ENCODE data around the gene HCN3. TPM values are rescaled to one million over a fixed set of nuclear protein-coding genes. Genes with fewer than 3 reads are reported as not detected.

Gene HCN3
- polyA plus RNA-seq, 1 donor from 2014 or later = 53.2 TPM

- peak overlapping the region; percentile 65 for H2AFZ ChIP-seq (ENCODE audit: low read depth, low read length)
- peak overlapping the region; percentile 91 for H3K9ac ChIP-seq (ENCODE audit: low read length)
- H3K79me2 ChIP-seq (replicated peaks; ENCODE audit: insufficient read depth, low read length) = peaks cover 28% of the 10 kb centered on the region
- TF ChIP-seq MXI1 (conservative IDR thresholded peaks at IDR 0.05; ENCODE audit: poor library complexity, severe bottlenecking) (no peak), CTCF (IDR thresholded peaks at IDR 0.05; ENCODE audit: poor library complexity, severe bottlenecking) (no peak), EP300 (conservative IDR thresholded peaks at IDR 0.05; ENCODE audit: poor library complexity, severe bottlenecking) (no peak), POLR2AphosphoS5 (IDR thresholded peaks at IDR 0.05) (no peak), SMC3 (conservative IDR thresholded peaks at IDR 0.05; ENCODE audit: poor library complexity) (no peak), RAD21 (conservative IDR thresholded peaks at IDR 0.05) (no peak), TAF1 (IDR thresholded peaks at IDR 0.05; ENCODE audit: low read depth) (no peak), EZH2 (IDR thresholded peaks at IDR 0.05; ENCODE audit: borderline replicate concordance, insufficient read depth, low read length, poor library complexity, severe bottlenecking) (no peak), REST (IDR thresholded peaks at IDR 0.05; ENCODE audit: borderline replicate concordance) (no peak)
- peak overlapping the region; percentile 79 for H3K27ac ChIP-seq (ENCODE audit: low read length)
- no peaks in the 10 kb centered on the region for H3K27me3 ChIP-seq (ENCODE audit: insufficient read depth, low read depth, low read length)
- H3K4me2 ChIP-seq (ENCODE audit: low read length) = peak overlapping the region; percentile 44
- no peaks in the 10 kb centered on the region for H3K9me2 ChIP-seq (ENCODE audit: insufficient read depth, low read length)
- H3K9me3 ChIP-seq (ENCODE audit: low read length) = no peaks in the 10 kb centered on the region
- no peaks in the 10 kb centered on the region for H3K36me3 ChIP-seq (ENCODE audit: insufficient read depth, low read length)
- H3F3A ChIP-seq (ENCODE audit: insufficient read depth, low read length, poor library complexity, severe bottlenecking) = no peaks in the 10 kb centered on the region
- H3K4me3 ChIP-seq (ENCODE audit: low read length) = peak overlapping the region; percentile 90
- H4K20me1 ChIP-seq (ENCODE audit: insufficient read depth) = peaks cover 7% of the 10 kb centered on the region
These were observed 43.0 kb downstream of the HCN3 start for GRCh38 chr1:155320252-155320651.

GRCh38 chr1:155320661-155321617 is 43.7 kb downstream of the HCN3 start, which contains the start of gene RUSC1:
Gene RUSC1, plus strand, starts transcription at chr1:155320894. Its CDS starts 880 bp downstream, at chr1:155321774.
- no peaks in the 10 kb centered on the region for H3K9me2 ChIP-seq (ENCODE audit: insufficient read depth, low read length)
- H3K27me3 ChIP-seq (ENCODE audit: insufficient read depth, low read depth, low read length) = no peaks in the 10 kb centered on the region
- peak within 1 kb of the TSS; percentile 90 for H3K4me3 ChIP-seq (ENCODE audit: low read length)
- H3F3A ChIP-seq (ENCODE audit: insufficient read depth, low read length, poor library complexity, severe bottlenecking) = no peaks in the 10 kb centered on the region
- peaks cover 28% of the 10 kb centered on the region for H3K79me2 ChIP-seq (replicated peaks; ENCODE audit: insufficient read depth, low read length)
- H3K36me3 ChIP-seq (ENCODE audit: insufficient read depth, low read length) = no peaks in the 10 kb centered on the region
- H2AFZ ChIP-seq (ENCODE audit: low read depth, low read length) = peak within 1 kb of the TSS; percentile 65
- H3K4me2 ChIP-seq (ENCODE audit: low read length) = peak within 1 kb of the TSS; percentile 97
- H3K9me3 ChIP-seq (ENCODE audit: low read length) = no peaks in the 10 kb centered on the region
- H3K9ac ChIP-seq (ENCODE audit: low read length) = peak within 1 kb of the TSS; percentile 91
- H4K20me1 ChIP-seq (ENCODE audit: insufficient read depth) = peaks cover 7% of the 10 kb centered on the region
- H3K27ac ChIP-seq (ENCODE audit: low read length) = peak within 1 kb of the TSS; percentile 79
- TF ChIP-seq EP300 (conservative IDR thresholded peaks at IDR 0.05; ENCODE audit: poor library complexity, severe bottlenecking) (no peak), REST (IDR thresholded peaks at IDR 0.05; ENCODE audit: borderline replicate concordance) (no peak), CTCF (IDR thresholded peaks at IDR 0.05; ENCODE audit: poor library complexity, severe bottlenecking) (peak; percentile 16), SMC3 (conservative IDR thresholded peaks at IDR 0.05; ENCODE audit: poor library complexity) (no peak), POLR2AphosphoS5 (IDR thresholded peaks at IDR 0.05) (peak; percentile 84), EZH2 (IDR thresholded peaks at IDR 0.05; ENCODE audit: borderline replicate concordance, insufficient read depth, low read length, poor library complexity, severe bottlenecking) (no peak), RAD21 (conservative IDR thresholded peaks at IDR 0.05) (peak; percentile 22), TAF1 (IDR thresholded peaks at IDR 0.05; ENCODE audit: low read depth) (peak; percentile 70), MXI1 (conservative IDR thresholded peaks at IDR 0.05; ENCODE audit: poor library complexity, severe bottlenecking) (peak; percentile 31)
